Limb (tissue), 2 donors: ENCODE results near the gene ANKRD33.

Experiments
- DNase-seq, 2 donors: peaks; one replicate each; pipeline ENCODE4 v3.0.0-alpha.2; 2016; ENCODE audit errors: extremely low spot score in 2 of 2

Gene ANKRD33, protein sequence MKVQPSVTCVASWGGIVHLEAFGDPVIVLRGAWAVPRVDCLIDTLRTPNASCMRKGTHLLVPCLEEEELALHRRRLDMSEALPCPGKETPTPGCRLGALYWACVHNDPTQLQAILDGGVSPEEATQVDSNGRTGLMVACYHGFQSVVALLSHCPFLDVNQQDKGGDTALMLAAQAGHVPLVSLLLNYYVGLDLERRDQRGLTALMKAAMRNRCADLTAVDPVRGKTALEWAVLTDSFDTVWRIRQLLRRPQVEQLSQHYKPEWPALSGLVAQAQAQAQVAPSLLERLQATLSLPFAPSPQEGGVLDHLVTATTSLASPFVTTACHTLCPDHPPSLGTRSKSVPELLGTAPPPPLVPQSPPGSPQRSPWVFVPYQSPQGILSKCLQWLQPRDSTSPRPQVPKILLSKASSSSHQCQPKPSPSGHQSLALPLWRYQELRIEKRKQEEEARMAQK

DNA sequence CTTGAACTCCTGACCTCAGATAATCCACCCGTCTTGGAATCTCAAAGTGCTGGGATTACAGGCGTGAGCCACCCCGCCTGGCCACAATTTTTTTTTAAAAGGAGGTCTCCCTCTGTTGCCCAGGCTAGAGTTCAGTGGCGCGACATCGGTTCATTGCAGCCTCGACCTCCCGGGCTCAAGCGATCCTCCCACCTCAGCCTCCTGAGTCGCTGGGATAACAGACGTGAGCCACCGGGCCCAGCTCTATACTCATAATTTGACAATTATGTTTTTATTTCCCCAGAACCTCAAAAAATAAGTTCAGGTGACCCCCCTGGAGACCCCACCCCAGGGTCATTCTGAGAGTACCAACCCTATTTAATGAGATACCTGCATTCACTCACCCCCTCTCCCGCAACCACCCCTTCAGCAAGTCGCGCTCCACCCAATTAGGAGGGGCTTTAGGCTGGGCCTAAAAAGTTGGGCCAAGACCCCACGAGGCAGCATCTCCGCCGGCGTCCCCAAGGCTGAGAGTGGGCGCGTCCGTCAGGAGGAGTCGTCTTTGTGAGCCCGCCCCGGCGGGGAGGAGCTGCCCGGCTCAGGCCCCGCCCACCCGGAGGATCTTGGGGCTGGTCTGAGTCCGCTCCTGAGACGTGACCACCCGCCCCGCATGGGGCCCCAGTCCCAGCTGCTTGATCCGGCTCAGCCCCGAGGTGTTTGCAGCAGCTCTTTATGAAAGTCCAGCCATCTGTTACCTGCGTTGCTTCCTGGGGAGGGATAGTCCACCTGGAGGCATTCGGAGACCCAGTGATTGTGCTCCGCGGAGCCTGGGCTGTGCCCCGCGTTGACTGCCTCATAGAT, at the start of gene ANKRD33:
Gene ANKRD33 (plus strand): TSS at position 628 of the 840 bp plus-strand sequence. CDS start 84 bp downstream, at position 712.
- no peak for DNase-seq

DNA sequence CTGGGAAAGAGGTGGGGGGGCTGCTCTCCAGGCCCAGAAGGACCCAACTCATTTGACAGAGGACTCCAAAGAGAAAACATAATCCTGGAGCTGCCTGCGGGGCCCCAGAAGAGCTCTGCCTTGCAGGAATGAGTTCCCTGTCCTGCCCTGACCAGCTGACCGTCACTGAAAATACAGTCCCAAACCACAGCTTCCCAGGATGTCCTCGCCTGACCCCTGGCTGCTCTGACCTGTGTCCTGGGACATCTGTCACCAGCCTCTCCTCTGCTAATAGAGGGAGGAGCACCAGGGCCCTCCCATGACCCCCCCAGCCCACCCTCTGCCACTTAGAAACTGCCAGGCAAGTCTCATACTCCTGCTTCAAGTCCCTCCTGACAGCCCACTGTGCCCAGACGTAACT, 49.1 kb upstream of the ANKRD33 start:
- no peak for DNase-seq

DNA sequence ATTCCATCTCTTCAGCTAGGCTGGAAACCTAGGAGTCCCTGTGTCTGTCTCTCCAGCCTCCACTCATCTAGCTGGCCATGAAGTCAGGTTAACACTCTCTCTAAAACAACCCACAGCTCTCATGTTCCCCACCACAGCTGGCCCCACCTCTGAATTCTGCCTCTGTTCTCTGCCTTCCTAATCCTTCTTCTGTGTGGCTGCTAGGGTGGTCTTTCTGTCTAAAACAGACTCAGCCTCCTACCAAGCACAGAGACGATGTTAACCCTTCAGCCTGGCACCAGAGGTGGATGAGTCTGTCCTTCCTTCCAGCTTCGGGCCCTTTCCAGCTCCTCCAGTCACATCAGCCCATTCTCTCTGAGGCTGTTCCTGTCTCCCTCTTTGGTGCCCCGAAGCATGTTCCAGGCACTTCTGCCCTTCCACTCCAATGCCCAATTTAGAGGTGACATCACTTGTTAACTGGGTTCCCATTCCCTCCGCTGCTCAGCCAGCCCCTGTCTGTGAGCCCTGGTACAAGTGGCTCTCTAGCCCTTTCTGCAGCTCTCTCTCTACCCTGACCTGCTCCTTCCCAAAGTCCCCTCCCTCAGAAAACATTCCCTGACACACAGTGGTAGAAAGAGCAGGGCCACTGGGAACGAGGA, 48.5 kb upstream of the ANKRD33 start:
- no peak for DNase-seq

DNA sequence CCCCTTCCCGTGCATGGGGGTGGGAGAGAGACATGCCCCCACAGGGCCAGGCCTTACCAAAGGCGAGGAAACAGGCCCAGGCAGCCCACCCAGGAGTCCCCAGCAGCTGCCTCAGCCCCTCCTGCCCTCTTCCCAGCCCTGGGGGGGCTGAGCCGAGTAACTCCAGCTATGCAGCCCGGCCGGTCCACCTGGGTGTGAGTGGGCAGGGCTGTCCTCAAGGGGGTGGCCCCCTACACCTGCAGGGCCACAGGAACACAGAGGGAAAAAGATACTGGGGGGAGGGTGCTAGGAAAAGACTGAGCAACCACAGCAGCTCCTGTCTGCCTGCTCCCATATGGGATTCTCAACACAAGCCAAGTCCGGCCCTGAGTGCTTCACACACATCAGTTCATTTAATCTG, 46.9 kb upstream of the ANKRD33 start:
- no peak for DNase-seq

DNA sequence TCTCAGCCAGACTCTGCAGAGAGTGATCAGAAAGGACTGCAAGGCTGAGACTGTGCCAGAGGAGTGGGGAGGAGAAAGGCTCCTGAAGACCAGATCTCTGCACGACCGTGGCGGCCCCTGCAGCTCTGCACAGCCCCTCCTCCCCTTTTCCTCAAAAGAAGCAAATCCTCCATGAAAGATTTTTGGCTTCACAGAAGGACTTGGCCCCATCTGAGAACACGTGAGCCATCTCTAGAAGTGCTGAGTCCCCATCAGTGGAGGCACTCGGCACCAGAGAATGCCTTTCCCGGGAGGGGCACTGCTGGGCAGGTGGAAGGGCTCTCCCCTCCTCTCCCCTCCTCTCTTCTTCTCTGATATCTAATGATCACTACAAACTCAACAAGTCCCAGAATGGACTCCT, 46.2 kb upstream of the ANKRD33 start:
- no peak for DNase-seq

DNA sequence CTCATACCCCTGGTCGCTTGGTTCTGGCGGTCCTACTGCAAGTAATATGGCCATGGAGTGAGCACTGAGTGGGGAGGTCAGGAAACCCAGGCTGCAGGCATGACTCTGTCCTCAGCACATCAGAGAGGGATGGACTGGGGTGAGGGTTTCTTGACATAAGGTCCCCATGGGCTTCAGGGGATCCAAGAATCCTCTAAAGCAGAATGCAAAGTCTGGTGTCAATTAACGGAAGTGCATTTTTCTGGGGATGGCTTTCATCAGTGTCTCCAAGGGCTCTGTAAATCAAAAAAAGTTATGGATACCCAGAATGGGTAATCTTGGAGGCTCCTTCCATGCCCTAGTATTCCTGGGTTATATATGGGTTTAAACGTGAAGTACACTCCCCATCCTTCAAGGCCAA, 43.0 kb upstream of the ANKRD33 start:
- no peak for DNase-seq

DNA sequence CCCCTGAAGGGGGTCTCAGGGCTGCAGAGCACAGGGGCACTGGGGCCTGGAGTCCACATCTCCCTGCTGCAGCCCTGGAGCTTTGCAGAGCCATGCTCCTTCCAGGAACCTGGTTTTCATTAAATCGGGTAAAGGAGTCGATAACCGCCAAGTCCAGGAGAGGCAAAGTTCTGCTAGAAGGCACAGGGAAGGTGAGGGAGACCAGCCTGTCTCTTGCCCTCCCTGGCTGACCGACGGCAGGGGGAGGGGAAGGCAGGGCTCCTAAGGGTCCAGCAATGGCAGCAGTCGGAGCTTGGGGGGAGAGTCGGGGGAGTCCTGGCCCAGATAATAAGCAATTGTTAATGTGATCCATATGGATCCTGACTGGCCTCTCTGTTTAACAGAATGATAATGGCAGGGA, 42.4 kb upstream of the ANKRD33 start:
- DNase-seq, result no peak

DNA sequence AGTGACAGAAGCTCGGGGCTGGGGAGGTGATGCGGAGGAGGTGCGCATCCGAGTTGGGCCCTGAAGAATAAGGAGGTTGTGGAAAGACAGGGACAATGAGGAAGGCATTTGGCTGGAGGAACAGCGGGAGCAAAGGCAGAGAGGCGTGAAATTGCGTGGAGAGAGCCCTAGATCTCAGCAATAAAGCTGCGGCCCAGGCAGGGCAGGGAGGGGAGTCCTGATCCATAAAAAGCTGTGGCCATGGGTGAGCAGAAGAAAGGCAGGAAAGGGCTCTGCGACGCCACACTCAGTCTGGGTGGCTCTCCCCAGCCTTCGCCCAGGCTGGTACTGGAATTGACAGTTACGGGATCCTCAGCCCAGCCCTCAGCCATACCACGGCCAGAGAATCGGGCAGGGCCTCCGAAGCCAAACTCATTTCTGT, 41.6 kb upstream of the ANKRD33 start:
- DNase-seq, result no peak

DNA sequence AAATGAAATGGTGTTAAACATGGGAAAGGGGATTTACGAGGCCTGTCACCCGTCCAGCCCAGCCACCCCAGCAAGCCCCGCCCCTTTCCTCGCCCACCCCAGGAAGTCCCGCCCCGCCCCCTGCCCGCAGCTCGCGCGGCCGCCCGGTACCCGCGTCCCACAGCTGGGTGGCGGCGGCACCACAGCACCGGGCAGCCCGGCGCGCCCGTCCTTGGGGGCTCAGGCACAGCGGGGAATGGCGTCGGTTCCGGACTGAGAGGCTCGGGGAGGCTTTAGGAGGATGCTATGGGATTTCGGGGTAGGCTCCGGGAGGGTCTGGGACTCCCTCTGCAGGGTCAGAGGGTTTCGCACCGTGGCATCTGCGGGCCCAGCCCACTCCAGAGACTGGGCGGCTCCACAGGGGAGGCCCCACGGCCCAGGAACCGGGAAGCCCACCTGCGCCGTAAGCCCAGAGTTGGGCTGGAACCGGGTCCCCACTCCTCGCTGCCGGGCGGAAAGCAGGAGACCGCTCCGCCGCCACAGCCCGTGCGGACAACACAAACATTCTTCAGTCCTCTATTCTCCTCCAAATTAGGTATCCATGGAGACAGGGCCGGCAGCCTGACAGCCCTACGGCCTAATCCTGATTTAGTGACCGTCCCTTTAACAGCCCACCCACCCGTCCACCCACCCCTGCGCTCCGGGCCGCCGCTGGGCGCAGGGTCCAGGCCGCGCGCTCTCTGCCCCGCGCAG, 40.8 kb upstream of the ANKRD33 start:
- DNase-seq, result peak in 1 of 2 donors; percentile 86

DNA sequence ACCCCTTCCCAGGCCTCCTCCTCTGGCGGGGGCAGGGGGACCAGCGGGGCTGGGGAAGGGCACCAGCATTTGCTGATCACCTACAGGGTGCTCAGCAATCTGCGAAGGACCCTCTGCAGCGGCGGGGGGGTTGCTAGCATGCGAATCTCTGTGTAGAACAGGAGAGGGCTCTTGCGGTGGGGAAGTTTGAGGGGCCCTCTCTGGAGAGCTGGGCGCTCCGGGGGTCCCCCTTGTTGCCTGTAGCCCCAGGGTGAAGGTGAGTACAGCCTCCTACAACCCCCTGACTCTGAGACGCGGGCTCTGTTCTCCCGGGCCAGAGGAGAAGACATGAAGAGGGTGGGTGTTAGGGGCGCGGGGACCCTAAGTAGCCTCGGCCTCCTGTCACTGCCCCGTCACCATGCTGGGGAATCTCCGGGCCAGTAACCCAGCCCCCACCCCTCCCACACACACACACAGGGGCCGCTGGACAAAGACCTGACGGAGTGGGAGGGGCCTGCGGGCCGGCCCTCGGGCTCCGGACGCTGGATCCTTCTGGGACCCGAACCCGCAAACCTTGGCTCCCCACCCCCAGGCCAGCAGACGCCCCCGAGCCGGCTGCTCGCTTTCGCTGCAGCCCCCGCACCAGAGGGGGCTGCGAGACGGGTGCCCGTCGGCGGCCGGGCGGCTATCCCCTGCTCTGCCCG, 40.1 kb upstream of the ANKRD33 start:
- DNase-seq, result no peak

DNA sequence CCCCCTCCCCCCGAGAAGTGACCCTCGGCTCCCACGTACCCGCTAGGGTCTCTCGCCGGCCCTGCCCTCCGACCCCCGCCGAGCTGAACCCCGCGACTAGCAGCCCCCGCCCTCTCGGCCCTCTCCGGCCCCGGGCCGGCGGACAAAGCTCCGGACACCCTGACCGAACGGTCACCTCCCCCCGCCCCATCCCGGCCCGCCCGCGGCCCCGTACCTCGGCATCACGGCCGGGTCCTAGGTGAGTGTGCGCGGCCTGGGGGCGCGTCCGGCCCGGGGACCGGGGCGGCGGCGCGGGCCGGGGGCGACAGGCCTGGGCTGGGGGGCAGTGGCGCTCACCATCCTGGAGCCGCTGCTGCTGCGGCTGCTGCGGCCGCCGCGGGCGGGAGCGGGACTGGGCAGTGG, 39.6 kb upstream of the ANKRD33 start, which contains the start of gene FIGNL2:
Gene FIGNL2 (minus strand): TSS at position 393 of the 402 bp plus-strand sequence. CDS start 26,305 bp downstream, outside the sequence.
- DNase-seq, result no peak

DNA sequence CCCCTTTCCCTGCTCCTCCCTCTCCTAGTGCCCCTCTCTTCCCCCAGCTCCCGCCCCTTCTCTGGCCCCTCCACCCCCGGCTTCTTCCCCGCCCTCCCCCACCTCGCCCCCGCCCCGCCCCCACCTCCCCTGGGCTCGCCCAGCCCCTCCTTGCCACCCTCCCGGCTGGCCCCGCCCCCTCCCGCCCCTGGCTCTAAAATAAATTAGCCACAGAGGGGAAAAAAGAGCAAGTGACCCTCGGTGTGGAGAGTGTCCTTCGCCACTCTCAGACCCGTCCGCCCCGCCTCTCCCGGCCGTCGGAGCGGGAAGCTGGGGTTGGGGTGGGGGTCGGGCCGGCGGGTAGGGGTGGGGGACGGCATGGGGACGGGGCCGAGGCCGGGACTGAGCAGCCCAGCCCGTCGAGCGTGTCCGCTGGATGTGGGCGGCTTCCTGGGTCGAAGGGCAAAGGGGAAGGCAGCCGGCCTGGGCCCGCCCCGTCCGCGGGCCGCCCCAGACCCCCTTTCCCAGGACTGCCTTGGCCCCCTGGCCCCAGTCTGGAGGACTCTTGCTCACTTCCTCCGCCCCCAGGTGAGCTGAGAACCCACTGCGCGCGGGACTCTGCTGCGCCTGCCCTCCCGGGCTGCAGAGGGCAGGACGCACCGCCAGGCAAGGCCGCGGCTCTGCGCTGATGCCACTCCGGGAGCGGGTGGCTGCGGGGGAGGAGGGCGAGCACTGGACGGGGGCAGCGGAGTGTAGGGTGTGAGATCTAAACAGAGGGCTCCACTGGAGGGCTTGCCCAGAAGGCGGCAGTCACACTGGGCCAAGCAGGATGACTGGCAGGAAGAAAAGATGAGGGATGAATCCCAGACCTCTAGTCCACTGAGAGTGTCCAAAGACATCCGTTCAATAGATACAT, 38.8 kb upstream of the ANKRD33 start:
- DNase-seq, result peak in 1 of 2 donors; percentile 79

DNA sequence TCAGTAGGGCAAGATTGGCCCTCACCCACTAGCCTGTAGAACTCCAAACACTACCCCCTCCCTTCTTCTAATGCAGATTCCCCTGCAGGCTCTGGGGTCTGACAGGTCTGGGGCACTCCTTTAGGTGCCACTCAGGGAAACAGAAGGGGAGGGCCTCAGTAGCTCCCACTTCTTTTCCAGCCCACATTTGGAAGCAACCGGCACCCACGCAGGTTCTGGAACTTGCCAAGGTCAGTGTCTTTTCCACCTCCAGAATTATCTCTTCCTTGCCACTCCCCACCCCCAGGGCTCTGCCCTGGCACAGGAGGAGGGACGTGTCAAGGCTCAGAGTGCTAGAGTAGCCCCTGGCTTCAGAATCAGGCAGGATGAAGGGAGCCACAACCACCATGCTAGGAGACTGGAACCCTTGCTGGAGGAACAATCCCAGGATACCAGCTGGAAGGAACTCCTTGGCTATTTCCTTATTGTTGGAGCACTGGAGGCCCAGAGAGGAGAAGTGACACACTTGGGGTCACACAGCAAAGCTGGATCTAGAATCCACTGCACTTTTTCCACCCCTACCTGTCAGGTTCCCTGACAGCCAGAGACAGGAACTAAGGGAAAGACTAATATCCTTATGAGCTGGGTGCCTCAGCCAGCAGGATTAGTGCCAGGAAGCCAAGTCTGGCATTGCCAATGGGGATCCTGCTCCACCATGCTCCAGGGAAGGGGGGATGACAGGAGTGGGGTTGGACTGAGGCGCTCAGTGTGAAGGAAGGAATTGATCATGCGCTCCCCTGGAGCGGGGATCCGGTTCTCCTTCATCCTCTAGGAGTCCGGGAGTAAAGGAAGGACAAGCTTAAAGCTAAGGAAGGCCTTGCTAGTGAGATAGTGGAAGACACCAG, 37.6 kb upstream of the ANKRD33 start:
- DNase-seq, result no peak

DNA sequence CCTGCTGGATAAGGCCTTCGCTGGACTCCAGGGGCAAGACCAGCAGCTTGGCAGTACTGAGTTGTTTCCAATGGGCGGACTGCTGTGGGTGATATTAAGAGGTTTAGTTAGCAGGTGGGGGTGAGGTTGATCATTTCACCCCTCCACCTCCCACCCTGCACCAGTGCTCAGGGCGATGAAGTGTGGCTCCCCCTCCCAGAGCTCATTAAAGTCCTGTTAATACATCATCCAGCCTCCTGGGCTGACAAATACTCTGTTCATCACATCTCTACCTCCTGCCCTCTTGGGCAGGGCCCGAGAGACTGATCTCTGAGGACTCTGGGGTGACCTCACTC, 37.0 kb upstream of the ANKRD33 start:
- DNase-seq, result no peak

DNA sequence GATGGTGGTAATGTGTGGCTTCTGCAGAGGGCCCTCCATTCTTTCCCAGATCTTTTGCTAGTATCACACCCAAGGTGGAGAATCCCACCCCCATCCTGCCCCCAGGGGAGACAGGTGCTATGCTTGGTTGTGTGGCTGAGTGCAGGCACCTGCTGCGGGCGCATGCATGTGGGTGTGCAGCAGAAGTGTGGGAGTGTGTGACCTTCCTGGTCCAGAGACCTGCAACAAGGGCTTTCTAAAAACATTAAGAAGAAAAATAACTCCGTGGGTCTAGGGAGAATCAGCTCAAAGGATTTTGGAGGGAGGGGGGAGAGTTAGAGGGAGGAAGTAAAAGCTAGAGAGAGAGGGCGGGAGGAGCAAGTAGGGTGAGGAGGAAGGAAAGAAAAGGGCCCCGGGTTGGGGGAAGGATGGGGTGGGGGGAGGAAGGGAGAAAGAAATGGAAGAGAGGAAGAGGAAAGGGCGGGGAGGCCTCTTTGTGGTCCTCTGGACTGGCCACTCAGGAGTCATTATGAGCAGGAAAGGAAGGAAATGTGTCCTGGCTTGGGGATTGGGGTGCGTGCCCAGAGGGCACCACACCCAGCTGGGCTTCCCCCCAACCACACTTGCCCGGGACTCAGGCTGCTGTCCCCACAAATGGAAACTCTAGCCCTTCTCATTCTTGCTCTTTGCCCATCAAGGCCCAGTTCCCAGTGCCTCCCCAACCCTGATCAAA, 36.3 kb upstream of the ANKRD33 start:
- DNase-seq, result no peak

DNA sequence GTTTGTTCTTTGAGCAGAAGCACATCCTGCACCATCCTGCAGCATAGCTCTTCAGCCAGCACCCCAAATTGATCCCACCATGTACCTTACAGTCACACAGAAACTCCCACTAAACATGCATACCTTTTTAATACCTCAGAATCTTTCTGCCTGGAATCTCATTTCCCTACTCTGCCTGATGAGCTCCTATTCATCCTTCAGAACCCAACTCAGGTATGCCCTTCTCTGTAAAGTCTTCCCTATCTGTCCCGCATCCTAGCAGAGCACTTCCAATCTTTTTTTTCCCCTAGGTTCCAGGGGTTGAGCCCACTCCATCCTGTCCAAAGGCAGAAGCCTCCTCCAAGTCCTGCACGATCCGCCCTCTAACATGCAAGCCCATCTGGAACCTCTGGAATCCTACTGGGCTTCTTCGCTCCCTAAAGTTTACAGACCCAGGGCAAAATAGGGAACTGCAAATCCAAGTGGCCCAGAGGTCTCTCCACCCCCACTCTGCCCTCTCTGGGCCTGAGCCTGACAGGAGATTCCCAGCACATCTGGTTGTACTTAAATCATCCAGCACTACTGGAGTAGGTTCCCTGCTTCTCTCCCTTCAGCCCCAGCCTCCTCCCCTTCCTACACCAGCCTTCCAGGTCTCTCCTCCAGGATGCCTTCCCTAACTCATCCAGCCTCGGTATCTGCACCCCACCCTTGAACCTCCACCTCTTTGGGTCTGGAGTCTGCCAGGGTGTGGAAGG, 35.3 kb upstream of the ANKRD33 start:
- no peak for DNase-seq
